GM06990 (cell line): ENCODE results near the gene AAK1.
A peak's percentile ranks its signal among the peaks of the same experiment; 100 is the strongest.
"Not testable (repeated sequence)": the region's sequence is repeated elsewhere in the genome, so short reads cannot be mapped to it uniquely, and the experiment has no call there.

Experiments
- DNase-seq: peaks from one replicate; pipeline ENCODE4 v3.0.0-alpha.2; 2011; ENCODE audit not compliant: insufficient read length; ENCODE audit errors: extremely low read depth
- H3K27me3 ChIP-seq: replicated peaks from 2 replicates; pipeline ENCODE4 v1.6.0; 2011; ENCODE audit warnings: low read length; ENCODE audit not compliant: control insufficient read depth, insufficient read depth
- H3K36me3 ChIP-seq: 2 replicates; pipeline ENCODE4 v1.5.1; 2011; ENCODE audit warnings: low read length; ENCODE audit not compliant: control insufficient read depth, insufficient read depth
- H3K4me3 ChIP-seq: replicated peaks from 2 replicates; pipeline ENCODE4 v1.5.1; 2011; ENCODE audit warnings: low read depth, mild to moderate bottlenecking, control low read depth, low read length
- CTCF ChIP-seq: IDR thresholded peaks from 2 replicates; pipeline ENCODE4 v1.5.1; 2011; ENCODE audit warnings: low read length, control low read depth, mild to moderate bottlenecking, inconsistent platforms; ENCODE audit not compliant: insufficient read depth, poor library complexity, severe bottlenecking

Gene AAK1

GRCh38 chr2:69554981-69555380, 88.6 kb downstream of the AAK1 start:
- no peak for DNase-seq
- H3K27me3 ChIP-seq: no peaks in the 10 kb centered on the region
- no peak for TF ChIP-seq CTCF
- no peak overlapping the region for H3K4me3 ChIP-seq
- H3K36me3 ChIP-seq: no peaks in the 10 kb centered on the region

- H3K27me3 ChIP-seq: no peaks in the 10 kb centered on the region
- H3K36me3 ChIP-seq: no peaks in the 10 kb centered on the region
- no peak for TF ChIP-seq CTCF
- H3K4me3 ChIP-seq: no peak overlapping the region
- DNase-seq: peak; percentile 49
These were observed 89.0 kb downstream of the AAK1 start for GRCh38 chr2:69554568-69554967.

GRCh38 chr2:69553991-69554390, 89.5 kb downstream of the AAK1 start:
- no peak for DNase-seq
- Histone ChIP-seq H3K4me3 (no peak overlapping the region), H3K27me3 (no peaks in the 10 kb centered on the region), H3K36me3 (no peaks in the 10 kb centered on the region)
- no peak for TF ChIP-seq CTCF

GRCh38 chr2:69550511-69550910, 93.0 kb downstream of the AAK1 start:
- H3K4me3 ChIP-seq, H3K27me3 ChIP-seq, H3K36me3 ChIP-seq, DNase-seq: not testable (repeated sequence)

DNA sequence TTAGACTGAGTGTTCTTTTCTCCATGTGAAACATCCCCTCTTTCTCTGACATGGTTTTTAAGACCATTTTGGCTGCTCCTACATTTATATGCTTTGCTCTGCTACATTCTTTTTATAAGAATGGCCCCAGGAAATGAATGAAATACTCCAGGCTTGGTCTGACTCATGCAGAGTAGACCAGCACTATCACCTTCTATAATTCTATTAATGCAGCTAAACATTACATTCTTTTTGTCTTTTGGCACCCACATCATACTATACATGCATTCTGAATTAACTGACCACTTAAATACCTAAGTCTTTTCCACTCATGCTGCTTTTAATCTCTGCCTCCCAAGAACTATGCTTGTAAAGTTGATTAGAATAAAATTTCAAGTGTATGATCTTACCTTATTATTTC, 94.1 kb downstream of the AAK1 start:
- DNase-seq: no peak
- Histone ChIP-seq H3K27me3 (no peaks in the 10 kb centered on the region), H3K36me3 (no peaks in the 10 kb centered on the region), H3K4me3 (no peak overlapping the region)
- TF ChIP-seq CTCF: no peak

DNA sequence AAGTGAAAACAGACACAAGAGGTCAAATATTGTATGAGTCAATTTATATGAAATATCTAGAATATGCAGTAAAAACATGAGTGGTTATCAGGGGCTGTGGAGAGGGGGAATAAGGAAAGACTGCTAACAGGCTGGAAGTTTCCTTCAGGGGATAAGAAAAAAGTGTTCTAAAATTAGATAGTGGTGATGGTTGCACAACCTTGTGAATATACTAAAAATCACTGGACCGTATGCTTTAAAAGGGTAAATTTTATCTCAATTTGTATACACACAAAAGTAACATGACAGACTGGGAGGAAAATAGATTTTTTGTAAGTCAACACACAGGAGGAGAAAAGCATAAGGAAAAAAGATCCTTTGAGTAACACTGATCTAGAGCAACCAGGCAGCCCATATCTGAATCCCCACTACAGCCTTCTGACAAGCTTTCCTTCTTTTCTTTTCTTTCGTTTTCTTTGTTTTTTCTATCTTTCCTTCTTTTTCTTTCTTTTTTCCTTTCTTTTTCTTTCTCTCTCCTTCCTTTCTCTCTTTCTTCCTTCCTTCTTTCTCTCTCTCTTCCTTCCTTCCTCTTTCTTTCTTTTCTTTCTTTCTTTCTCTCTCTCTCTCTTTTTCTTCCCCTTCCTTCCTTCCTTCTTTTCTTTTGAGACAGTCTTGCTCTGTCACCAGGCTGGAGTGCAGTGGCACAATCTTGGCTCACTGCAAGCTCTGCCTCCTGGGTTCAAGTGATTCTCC, 95.4 kb downstream of the AAK1 start:
- Histone ChIP-seq H3K36me3 (no peaks in the 10 kb centered on the region), H3K4me3 (no peak overlapping the region), H3K27me3 (no peaks in the 10 kb centered on the region)
- DNase-seq: no peak
- TF ChIP-seq CTCF: no peak
